Stimulated activated CD4-positive, alpha-beta T cell treated with anti-CD3 and anti-CD28 coated beads, TNF-alpha, amount 100 ng/mL, for 1 hour (primary cell): ENCODE measurements around the gene PRKAR1B.
A peak's percentile ranks its signal among the peaks of the same experiment; 100 is the strongest.

Experiments
- DNase-seq, 3 donors: peaks; one replicate each; pipeline ENCODE4 v3.0.0-alpha.2; 2020; ENCODE audit warnings: low read depth in 3 of 3, low spot score in 1 of 3

The PRKAR1B gene

DNA sequence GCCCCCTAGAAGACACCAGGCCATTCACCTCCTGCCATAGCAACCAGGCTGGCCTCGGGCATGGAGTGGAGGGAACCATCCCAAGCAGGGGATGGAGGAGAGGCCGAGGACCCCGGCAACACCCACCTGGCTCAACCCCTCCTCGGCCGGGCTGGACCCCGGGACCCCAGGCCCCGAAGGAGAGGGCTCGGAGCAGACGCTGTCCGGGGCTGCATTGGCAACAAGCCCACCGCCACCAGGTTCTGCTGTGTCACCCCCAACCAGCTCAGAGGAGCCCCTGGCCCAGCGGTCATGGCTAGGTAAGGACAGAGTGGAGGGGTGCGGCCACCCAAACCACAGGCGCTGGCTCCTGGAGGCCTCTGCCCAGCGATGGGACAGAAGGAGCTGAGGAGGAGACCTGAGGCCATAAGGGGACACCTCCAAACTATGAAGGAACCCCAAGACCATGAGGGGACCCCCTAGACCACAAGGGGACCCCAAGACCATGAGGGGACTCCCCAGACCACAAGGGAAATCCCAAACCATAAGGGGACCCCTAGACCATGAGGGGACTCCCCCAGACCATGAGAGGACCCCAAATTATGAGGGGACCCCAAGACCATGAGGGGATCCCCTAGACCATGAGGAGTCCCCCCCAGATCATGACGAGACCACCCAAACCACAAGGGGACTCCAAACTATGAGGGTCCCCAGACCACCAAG, 132.7 kb downstream of the PRKAR1B start:
- DNase-seq, result no peak

DNA sequence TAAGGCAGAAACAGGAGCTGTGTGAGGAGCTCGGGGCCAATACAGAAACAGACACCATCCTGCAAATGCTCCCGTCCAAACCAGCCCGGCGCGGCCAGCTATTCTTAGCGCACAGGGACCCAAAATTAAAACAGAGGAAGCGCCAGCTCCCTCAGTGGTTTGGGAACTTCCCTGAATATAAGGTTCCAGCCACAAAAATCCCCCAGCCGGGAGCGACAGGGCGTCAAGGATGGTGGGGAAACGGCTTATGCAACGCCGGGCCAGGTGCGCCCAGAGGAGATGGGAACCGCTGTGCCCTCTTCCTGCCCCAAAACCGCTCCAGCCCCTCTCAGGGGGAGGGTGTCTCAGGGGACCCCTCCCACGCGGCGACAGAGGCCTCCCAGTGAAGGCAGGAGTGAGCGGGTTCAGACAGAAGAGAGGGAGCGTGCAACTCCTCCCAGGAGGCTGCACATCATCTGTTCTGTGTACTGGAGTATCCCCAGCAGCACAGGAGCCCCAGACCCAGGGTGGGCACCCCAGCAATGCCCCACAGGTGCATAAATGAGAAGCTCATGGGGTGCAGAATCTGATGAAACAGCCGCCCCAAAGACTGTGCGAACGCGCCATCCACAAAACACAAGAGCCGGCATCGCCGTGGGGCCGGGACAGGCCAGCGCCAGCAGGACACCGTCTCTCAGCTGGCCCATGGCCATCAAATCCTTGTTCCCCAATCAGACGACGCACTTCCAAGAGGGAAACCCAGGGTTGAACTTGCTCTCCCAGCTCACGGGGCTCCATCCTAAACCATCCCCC, 133.6 kb downstream of the PRKAR1B start:
- DNase-seq, result no peak

DNA sequence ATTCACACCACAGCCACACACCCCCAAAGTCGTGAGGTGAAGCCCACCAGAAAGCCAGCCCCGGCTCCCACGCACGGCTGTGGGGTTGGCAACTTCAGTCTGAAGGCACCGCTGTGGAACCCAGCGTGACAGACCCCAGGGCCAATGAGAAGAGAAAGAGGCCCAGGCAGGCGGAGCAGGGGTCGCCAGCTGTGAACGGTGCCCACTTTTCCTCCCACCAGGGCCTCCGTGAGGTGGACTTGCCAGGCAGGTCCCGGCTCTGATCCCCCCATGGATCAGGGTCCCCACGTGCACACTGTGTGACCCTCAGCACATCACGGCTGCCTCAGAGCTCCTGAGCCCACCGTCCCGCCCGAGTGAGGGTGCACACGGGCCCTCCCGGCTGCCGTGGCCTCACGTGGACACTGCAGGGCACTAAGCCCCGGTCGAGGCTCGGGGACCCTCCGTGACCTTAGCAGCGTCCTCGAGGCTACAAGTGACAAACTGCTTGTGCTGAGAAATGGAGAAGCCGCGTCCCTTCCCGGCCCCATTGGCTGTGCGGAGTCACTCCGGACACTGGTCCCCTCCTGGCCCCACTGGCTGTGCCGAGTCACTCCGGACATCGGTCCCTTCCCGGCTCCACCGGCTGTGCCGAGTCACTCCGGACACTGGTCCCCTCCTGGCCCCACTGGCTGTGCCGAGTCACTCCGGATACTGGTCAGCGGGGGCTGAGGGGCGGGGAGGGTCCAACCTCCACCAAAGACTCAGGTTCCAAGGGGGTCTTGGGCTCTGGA, 135.0 kb downstream of the PRKAR1B start:
- DNase-seq, result no peak

DNA sequence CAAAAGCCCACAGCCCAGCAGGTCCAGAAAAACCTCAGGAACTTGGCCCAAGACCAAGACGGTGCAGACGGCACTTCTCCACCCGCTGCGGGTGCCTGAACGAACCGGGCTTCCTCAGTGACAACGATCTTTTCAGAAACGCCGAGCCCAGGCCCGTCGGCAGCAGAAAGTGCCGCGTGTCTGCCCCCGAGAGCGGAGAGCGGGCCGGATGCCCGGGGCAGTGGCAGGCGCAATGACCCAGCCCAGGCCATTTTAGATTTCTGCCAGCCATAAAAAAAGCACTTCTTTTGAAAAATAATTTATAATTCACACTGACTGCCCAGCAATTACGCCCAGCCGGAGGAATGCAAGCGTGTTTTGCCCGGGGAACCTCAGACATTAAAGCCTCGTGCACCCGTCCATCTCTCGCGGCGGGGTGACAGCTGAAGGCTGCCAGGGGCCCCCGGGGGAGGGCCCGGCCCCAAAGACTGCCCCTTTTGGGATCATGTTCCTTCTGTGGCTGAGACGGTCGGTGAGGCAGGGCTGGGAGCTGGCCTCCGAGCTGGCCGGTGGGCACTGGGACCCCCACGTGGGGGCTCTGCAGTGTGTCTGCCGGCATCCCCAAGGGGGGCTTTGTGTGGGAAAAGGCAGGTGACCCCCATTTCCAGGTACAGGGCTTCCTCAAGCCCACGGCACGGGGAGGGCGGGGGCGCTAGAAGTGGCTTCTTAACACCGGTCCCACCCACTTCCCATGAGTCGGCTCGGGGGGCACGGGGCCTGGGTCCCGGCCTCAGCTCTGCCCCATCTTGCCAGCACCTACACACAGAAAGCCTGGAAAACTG, 136.1 kb downstream of the PRKAR1B start:
- DNase-seq, result no peak

DNA sequence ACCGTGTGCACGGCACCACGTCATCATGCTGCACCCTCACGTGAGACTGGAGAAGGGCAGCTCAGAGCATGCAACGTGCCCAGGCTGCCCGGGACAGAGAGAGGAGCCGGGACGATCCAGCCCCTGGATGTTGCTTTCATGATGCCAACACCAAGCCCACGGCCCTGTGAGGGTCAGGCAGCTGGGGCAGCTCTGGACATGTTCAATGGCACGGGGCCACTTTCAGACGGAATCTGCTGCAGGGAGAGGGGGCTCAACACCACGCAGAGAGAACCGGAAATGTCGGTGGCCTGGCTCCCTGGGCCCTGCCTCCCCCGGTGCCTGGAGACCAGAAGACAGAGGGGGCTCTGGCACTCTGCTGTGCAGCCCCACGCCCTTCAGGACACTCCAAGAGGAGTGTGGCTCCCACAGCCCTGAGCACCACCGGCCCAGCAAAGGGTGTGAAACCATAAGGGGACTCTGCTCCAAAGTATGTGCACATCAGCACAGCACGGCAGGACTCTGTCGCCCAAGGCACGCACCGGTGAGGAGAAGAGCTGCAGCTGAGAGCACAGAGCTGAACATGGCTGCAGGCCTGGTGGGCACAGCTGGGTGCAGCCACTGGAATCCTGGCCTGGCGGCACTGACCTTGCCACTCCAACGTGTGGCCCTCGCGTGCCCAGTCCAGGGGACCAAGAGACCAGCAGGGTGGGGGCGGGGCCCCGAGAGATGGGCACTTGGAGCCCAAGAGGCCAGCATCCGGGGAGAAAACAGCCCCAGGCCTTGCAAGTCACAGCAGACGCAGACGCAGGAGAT, 137.1 kb downstream of the PRKAR1B start:
- no peak for DNase-seq

DNA sequence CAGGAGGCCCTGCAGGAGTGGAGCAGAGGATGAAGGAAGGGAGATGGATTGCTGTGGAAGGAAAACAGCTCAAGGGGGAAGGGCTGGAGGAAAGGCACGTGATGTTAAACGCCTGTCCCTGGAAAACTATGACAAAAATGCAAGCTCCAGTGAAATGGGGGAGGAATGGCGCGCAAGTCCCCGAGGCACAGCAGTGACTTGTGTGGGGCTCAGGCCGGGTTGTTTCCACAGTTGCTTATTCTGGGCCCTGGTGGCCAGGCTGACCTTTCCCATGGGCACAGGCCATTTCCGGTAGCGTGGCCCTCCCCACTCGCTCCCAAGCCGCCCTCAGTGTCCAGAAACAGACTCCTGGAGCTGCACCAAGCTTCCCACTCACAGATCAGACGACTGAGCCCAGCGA, 139.3 kb downstream of the PRKAR1B start:
- DNase-seq, result no peak

DNA sequence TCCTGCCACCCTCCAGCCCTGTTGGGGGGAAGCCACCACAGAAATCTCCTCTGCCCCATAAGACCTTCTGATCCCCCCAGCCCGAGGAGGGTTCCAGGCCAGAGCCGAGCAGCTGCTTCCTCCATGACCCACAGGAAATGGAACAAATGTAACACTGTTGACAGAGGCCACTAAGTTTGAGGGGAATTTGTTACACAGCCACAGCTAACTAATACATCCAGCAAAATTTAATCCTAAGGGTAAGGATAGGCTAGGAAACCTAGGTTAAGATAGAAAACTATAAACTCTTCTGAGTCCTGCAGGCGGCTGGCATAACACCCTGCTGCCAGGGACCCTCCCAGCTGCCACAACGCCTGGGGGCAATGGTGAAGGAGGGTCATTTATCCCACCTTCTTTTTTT, 140.6 kb downstream of the PRKAR1B start:
- no peak for DNase-seq

DNA sequence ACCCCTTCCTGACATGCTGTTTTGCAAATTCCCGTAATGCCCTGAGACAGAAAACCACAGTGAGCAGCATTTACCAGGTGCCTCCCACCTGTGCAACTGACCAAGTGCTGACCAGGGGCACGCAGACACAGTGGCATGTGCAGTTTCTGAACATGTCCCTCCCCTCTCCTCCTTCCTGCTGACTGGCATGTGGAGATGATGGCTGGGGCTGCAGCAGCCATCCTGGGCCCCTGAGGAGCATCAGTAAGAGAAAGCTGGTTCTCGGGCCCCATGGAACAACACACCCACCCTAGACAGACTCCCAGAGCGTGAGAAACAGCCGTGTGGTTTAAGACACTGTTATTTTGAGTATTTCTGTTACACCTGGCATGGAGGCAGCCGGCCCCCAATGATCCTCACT, 141.2 kb downstream of the PRKAR1B start:
- DNase-seq, result no peak

DNA sequence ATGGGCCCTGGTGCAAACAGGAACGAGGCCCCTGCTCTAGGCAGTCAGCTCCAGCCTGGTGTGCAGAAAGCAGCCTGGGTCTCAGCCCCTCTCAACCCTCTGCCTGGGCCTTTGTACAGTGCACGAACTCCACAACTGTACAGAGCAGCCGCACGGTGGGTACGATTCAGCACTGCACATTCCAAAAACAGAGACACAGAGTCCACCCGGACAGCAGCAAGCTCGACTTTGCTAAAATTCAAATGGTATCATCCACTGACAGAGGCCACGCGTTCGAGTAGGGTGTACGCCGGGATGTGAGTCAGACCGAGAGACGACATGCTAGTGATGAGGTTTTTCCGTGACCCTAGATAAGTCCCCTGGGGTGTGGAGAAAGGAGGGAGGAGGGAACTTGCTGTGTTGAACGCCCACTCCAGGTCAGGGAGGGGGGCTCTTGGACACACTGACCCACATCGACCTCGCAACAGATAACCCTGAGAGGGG, 141.8 kb downstream of the PRKAR1B start:
- peak in 1 of 3 donors; percentile 32 for DNase-seq

DNA sequence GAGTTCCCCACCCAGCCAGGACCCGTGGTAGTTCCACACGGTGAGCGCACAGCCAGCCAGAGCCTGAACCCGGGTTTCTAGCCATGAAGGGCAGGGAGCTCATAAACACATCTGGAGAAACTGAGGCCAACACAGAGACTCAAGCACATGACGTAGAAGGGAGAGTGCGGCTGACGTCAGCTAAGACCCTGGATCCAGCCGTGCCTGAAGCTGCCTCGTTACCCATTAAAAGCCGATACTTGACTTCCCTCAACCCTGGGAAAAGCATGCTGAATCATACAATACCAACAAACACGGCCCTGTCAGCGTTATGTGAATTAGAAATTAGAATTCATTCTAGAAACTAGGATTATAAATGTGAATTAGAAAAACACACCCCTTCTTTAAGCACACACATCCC, 142.3 kb downstream of the PRKAR1B start:
- DNase-seq, result no peak

DNA sequence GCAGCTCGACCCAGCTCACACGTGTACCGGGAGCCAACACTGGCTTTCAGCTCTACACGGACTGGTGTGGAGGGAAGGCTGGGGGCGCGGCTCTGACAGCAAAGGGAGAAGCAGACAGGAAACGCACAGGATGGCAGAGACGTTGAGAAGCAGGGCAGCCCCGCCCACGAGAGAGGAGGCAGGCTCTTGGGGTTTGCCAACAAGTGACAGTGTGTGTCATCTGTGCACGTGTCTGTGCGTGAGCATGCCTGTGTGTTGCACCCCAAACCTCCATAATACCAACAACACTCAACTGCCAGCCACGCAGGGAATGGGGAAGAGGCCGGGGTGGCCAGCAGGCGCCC, 143.0 kb downstream of the PRKAR1B start:
- DNase-seq, result peak; percentile 76 to 81 (median 78)

DNA sequence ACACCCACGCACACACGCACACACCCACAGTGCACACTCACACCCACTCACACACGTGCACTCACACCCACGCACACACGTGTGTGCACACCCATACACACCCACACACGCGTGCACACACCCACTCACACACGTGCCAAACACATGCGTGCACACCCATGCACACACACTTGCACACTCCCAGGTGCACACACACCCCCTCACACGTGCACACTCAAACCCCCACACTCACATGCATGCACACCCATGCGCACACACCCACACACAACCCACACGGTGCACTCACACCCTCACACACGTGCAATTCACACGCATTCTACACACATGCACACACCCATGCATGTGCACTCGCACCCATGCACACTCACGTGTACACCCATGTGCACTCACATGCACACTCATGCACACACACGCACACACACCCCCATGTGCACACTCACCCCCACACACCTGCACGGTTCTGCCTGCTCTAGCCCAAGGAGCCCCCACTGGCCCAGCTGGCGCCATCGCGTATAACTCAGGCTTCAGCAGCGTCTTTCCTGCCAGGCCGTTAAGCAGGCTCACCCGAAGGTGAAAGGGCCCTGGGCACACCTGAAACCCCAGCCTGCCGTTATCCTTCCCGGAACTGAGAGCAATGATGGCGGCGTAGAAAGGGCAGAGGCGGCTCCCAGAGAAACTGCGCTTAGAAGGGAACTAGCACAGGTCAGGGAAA, 143.5 kb downstream of the PRKAR1B start:
- DNase-seq, result no peak

DNA sequence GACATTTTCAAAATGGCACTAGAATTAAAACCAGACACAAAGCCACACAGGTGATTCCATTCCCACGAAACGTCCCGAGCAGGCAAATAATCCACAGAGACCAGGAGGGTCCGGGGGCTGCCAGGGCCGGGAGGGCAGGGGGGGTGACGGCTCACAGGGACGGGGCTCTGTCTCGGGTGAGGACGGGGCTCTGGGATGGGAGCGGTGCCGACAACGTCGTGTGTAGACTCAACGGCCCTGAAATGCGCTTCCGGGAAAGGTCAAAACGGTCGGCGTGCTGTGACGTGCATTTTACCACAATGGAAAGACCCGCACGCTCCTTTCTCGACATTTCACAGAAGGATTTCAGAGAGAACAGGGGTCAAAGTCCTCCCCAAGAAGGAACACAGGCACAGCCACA, 144.2 kb downstream of the PRKAR1B start:
- DNase-seq, result no peak

DNA sequence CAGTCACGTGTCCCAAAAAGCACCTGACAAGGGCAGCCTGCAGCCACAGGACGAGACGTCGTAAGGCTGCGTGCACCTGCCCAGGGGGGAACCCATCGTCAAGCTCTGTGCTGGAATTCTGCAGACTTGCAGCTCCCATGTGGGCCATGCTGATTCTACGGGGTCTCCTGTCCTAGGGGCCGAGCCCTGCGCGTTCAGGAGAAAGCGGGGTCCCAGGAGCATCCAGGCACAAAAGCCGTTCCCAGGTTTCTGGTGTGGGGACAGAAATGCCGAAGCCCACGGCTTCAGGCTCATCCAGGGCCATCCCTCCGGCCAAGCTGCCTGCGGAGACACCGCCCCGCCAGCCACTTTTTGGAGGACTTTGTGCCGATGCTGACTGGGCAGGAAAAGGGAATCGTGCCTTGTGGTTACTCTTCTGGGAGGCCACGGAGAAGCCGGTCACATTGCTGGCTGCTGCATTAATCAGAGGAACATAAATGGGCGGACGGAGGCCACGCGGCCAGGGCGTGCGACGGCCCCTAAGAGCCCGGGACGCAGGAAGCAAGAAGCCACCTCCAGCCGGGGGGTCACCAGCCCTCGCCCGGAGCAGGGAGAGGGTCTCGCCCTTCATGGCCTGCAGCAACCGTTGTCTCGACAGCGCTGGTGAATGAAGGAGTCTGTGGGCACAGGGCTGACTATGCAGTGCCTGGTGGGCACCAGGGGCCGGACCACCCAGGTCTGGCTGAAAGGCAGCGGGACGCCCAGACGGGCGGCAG, 144.8 kb downstream of the PRKAR1B start:
- no peak for DNase-seq

DNA sequence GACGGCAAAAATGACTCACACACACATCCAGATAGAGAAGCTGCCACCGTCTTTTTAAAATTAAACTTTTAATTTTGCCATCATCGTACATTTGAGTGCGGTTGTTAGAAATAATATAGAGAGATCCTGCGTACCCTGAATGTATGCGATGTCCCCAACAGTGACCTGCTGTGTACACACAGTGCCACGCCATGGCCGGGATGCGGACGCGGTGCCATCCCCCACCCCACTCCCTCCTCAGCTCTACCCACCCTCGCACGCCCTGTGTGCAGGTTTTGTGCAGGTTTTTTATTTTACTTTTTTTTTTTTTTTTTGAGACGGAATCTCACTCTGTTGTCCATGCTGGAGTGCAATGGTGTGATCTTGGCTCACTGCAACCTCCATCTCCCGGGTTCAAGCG, 148.7 kb downstream of the PRKAR1B start:
- DNase-seq, result no peak

DNA sequence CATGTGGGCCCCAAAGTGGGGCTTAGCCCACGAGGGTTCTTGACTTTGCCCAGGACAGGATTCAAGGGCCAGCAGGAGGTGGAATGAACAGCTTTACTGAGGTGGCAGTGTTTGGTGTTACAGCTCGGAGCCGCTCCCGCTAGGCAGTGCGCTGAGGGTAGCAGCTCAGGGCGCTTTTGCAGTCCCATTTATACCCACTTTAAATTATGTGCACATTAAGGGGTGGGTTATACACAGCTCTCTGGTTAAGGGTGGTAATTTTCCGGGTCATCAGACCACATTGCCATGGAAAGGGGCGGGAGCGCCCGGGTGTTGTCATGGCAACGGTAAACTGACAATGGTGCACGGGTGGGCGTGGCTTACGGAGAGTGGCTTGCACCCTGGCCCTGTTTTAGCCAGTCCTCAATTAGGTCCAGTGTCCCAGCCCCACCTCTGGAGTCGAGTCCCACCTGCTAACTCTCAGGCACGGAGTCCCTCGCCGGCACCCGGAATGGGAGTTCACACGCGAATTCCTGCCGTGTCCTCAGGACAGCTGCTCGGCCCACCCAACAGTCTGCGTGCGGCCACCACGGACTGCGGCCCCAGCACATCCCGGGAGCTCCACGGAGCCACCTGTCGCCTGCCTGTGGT, 149.2 kb downstream of the PRKAR1B start:
- no peak for DNase-seq

DNA sequence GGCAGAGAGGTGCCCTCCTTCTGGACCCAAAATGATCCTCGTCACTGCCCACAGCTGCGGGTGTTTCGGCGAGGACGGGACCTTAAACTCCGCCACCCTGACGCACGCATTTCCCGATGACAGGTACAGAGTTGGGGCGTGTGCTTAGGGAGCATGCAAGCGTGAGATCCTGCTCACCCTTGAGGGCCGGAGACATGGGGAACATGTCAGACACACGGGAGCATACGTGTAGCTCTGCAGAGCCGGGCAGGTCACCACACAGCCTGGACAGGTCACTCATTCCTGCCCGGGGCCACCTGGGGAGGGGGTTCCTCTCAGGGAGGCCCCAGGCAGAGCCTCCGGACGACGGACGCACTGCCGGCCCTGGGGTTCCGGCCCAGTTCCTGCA, 149.8 kb downstream of the PRKAR1B start:
- DNase-seq, result no peak

DNA sequence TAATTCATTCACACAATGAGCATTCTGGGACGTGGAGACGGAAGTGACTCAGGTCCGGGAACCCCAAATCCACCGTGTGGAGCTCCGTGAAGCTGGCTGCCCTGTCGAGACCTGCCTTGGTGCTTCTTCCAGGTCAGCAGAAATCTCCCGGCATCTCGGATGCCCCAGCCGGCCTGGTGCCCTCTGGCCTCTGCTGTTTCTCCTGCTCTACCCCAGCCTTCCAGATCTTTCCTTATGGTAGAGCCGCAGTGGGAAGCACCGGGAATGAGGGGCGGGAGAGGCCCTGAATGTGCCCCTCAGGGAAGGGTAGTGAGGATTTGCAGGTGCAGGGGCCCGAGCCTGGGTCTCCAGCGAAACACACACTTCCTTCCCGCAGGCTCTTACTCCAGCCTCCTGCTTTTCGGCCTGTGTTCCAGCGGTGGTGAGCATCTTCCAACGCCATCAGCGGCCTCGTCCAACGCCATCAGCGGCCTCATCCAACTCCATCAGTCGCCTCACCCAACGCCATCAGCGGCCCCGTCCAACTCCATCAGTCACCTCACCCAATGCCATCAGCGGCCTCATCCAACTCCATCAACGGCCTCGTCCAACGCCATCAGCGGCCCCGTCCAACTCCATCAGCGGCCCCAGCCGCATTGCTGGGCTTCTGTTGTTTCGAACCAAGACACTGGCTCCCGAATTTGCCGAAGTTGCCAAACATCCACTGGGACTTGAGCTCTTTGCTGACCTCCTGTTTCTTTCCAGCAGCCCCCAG, 150.4 kb downstream of the PRKAR1B start:
- no peak for DNase-seq
